Left renal cortex interstitium (tissue), 4 donors: ENCODE results near the gene IL25. TPM values are rescaled to one million over a fixed set of nuclear protein-coding genes. Genes with fewer than 3 reads are reported as not detected.
A peak's percentile ranks its signal among the peaks of the same experiment; 100 is the strongest.
"Not testable (repeated sequence)": the region's sequence is repeated elsewhere in the genome, so short reads cannot be mapped to it uniquely, and the experiment has no call there.

Experiments
- DNase-seq, 4 donors: peaks; one replicate each; pipeline ENCODE4 v3.0.0-alpha.2; 2013; ENCODE audit warnings: low read depth in 4 of 4, low spot score in 2 of 4, missing footprints in 1 of 4
- polyA plus RNA-seq, 4 donors: library from polyadenylated mRNA; unstranded; fragments of 120-200 nt; gene quantifications; one replicate each; pipeline ENCODE4 v1.2.1, GENCODE V29; 2013; ENCODE audit not compliant: insufficient read length in 4 of 4

IL25 gene
- not detected for polyA plus RNA-seq

DNA sequence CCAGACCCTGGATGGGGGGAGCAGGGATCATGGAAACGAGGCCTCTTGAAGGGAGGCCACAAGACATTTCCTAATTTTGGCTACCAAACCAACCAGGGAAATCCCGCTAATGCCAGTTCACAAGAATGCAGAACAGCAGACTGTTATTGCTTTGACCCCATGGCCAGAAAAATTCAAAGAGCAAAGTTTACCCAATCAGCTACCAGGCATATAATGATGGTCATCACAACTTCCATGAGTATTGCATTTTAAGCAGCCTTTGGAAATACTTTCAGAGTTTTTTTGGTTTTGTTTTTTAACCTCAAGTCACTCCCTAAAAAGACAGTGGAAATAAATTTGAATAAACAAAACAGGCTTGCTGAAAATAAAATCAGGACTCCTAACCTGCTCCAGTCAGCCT, at the start of gene IL25:
TSS of gene IL25 (plus strand) at position 301 of the 400 bp plus-strand sequence.
- no peak for DNase-seq

DNA sequence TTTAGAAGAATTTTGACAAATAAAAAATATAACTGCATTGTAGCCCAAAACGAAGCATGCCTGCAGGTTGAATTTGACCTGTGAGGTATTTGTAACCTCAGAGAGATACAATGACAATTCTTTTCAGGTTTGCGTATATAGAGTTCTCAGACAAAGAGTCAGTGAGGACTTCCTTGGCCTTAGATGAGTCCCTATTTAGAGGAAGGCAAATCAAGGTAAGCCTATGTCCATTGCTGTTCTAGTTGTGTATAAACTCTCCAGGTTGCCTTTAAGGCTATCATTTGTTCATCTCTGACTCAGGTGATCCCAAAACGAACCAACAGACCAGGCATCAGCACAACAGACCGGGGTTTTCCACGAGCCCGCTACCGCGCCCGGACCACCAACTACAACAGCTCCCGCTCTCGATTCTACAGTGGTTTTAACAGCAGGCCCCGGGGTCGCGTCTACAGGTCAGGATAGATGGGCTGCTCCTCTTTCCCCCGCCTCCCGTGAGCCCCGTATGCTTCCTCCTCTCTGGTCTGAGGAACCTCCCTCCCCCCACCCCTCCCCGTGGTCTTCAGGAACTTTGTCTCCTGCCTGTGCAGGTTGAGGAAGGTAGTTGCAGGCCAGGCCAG, 48.7 kb upstream of the IL25 start:
- no peak for DNase-seq

DNA sequence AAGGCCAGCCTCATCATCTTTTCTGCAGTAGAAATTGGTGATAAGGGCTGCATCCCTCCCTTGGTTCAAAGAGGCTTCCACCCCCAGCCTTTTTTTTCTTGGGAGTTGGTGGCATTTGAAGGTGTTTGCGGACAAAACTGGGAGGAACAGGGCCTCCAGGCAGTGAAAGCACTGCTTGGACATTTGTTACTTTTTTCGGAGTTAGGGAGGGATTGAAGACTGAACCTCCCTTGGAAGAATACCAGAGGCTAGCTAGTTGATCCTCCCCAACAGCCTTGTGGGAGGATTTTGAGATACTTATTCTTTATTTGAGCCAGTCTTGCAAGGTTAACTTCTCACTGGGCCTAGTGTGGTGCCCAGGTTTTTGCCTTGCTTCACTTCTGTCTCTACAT, 48.2 kb upstream of the IL25 start:
- DNase-seq = no peak

DNA sequence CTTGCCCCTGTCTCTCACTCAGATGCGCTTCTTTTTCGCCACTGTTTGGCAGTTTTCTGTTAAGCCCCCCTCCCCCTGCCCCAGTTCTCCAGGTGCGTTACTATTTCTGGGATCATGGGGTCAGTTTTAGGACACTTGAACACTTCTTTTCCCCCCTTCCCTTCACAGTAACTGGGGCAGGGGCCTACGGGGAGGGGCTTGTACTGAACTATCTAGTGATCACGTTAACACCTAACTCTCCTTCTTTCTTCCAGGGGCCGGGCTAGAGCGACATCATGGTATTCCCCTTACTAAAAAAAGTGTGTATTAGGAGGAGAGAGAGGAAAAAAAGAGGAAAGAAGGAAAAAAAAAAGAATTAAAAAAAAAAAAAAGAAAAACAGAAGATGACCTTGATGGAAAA, 47.6 kb upstream of the IL25 start:
- no peak for DNase-seq

DNA sequence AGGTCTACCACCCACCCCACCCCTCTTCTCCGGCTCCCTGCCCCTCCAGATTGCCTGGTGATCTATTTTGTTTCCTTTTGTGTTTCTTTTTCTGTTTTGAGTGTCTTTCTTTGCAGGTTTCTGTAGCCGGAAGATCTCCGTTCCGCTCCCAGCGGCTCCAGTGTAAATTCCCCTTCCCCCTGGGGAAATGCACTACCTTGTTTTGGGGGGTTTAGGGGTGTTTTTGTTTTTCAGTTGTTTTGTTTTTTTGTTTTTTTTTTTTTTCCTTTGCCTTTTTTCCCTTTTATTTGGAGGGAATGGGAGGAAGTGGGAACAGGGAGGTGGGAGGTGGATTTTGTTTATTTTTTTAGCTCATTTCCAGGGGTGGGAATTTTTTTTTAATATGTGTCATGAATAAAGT, 46.9 kb upstream of the IL25 start:
- DNase-seq = not testable (repeated sequence)

DNA sequence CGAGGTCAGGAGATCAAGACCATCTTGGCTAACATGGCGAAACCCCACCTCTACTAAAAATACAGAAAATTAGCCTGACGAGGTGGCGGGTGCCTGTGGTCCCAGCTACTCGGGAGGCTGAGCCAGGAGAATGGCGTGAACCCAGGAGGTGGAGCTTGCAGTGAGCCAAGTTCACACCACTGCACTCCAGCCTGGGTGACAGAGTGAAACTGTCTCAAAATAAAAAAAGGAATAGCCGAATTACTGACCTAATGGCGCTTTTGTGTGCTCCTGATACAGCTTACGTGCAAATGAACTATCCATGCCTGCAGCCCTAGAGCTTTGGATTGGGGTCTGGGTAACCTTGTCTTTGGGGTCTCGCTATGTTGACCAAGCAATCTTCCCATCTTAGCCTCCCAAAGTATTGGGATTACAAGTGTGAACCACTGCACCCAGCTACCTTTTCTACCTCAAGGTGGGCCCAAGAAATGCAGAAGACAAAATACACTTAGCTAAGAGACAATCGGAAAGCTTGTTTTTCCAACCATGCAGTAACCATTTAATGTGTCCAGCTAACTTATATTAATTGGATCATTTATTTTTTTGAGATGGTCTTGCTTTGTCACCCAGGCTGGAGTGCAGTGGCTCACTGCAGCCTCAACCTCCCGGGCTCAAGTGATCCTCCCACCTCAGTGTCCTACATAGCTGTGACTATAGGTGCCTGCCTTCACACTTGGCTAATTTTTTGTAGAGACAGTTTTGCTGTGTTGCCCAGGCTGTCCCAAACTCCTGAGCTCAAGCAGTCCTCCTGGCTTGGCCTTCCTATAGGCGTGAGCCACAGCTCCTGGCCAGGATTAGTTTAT, 45.9 kb upstream of the IL25 start:
- DNase-seq = no peak

DNA sequence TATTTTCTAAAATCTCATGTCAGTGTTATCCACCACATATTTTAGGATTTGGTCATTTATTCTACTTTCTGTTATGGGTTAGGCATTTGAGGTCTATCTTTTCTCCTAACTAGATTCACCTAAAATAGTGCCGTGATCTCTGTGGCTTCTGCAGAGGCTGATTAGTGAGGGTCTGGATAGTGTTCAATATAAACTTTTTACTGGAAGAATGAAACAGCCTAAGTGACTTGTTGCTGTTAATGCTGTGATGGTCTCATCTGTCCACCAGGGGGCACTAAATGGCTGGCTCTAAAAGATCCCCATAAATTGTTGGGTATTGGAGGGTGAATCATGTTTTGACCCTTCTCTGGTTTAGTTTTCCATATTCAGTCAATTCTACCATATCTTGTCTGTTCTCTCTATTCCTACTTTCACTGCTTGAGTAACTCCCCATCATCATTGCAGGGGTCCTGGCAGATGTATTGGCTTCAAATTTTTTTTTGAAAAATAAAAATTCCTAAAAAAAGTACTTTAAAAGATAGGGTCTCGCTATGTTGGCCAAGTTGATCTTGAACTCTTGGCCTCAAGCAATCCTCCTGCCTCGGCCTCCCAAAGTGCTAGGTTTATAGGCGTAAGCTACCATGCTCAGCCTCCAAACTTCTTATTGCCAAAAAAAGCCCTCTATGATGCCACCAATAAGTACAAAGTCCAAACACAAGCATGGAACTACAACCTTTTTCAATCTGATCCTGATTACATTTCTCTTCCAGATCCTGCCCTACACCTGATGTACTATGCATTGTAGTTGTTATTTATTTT, 44.5 kb upstream of the IL25 start:
- DNase-seq = peak in 3 of 4 donors; percentile 46 to 74 (median 47)

DNA sequence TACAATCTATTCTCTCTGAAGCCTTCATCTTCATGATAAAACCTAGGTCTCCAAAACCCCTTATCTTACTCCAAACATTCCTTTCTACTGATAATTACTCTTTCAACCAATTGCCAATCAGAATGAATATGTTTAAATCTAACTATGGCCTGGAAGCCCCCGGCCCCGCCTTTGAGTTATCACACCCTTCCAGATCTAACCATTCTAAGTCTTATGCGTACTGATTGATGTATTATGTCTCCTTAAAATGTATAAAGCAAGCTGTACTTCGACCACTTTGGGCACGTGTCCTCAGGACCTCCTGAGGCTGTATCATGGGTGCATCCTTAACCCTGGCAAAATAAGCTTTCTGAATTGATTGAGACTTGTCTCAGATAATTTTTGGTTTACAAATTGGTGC, 37.0 kb upstream of the IL25 start:
- DNase-seq = no peak

DNA sequence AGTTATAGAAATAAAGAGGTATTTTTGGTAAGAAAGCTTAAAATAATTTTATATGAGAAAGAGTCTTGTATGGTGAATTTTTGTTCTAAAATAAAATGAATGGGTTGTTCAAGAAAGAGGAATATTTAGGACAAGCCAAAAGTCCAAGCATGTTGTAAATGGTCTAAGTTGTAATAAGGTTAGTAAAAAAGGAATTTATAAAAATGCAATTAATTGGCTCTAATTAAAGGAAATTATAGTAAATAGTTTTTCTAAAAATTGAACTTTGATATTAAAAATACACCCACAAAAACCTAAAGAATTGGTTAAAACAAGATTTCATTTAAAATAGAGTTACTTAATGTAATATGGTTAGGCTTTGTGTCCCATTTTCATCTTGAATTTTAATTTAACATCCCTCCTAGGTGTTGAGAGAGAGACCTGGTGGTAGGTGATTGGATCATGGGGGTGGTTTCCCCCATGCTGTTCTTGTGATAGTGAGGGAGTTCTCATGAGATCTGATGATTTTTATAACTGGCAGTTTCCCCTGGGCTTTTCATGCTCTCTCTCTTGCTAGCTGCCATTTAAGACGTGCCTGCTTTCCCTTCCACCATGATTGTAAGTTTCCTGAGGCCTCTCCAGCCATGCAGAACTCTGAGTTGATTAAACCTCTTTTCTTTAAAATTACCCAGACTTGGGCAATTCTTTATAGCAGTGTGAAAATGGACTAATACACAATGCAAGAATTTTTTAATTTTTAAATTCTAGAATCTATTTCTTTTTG, 32.9 kb upstream of the IL25 start:
- no peak for DNase-seq

DNA sequence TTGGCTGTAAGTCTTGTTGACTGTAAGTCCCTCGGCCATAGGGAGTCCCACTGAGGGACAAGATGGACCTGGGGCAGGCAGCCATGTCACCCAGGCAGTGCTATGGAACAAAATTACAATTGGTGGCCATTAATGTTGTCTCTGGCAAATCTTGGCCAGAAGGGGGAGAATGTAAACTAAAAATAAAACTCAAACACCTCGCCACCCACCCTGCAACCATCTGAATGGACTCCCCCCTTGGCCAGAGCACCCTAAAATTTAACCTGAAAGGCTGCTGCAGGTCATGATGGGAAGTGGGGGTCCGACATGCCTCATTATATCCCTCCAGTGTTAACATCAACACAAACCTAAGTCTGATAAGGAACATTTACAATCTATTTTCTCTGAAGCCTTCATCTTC, 28.1 kb upstream of the IL25 start:
- DNase-seq = no peak

DNA sequence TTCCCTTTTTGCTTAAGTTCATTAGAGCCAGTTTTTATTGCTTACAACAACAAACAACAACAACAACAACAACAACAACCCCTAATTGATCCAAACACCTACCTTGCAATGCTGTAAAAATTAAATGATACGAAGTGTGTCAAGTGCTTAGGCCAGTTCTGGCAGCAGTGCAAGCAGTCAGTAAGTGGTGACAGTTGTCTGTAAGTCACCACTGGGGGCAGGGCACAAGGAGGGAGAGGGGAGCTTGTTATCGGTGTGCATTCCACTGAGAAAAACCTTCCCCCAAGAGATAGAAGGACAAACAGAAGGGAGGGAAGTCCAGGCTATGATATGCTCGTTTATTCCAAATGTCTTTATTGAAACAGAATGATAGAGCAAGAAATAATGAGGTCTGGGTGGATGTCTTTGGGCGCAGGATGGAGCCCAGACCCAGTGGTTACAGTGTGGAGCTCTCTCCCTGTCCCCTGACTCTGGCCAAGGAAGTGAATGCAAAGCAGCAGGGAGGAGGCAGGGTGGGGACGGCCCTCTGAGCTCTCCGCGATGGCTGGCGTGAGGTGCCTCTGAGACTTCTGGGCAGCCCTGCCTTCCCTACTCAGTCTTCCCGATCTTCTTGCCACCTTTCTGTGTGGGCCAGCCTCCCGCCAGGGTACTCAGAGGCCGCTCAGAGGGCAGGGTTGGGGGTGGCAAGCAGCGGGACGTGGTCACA, 26.5 kb upstream of the IL25 start:
- DNase-seq = no peak

DNA sequence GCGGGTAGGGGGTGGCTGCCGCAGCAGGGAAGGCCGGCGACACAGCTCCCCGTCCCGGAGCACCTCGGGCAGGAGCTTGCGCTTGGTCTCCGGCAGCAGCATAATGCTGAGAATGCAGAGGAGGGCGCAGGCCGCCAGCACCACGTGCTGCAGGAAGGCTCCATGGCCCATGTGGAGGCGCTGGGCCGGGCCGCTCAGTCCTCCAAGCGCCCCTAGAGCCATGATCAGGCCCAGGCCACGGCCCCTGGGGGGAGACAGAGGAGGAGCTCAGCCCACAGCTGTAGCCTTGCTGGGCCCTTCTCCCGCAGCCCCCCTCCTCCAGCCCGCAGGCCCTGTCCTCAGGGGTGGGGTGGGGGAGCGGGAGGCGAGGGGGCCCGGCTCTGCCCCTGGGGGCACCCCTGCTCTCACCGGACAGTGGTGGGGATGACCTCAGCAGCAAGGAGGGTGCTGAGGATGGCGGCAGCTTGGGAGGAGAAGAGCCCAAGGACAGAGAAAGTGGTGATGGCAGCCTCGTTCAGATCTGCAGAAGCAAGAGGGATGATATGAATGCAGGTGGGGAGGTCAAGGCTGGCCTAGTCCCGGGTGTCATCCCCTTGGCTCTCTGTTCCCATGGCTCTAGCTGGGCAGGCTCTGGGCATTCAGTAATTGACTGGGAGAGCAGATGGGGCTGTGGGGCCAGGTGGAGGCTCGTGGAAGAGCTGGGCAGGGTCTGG, 25.8 kb upstream of the IL25 start:
- no peak for DNase-seq

DNA sequence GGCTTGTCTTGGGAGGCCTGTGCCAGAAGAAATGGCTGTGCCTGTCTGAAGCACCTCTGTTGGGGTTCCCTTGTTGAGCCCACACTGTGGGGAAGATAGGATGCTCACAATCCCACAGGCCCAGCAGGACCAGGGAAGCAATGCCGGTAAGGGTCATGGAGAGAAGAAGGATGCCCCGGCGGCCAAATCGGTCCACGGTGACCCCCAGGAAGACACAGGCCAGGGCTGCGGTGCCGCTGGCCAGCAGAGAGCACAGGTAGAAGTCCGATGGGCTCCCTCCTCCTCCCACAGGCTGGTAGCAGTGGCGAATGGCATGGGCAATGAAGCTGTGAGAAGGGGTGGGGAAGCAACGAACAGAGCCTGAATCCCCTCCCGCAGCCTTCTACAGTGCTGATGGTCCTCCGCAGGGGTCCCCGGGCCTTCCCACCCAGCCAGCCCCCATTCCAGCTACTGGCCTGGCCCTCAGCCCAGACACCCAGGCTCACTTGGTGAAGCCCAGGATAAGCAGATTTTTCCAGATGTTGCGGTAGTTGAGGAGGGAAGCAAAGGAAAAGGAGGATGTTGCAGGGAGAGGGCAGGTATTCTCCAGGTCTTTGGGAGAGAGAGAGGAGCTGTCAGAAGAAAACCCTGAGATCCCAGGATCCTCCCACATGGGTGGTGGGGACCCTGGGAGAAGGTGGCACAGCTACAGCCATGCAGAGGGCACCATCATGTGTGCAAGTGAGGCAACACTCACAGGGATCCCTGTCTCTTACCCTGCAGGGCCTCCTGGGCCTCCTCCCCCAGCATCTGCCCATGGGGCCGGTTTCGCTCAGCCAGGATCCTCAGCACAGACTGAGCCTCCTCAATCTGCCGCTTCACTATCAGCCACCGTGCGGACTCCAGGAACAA, 25.0 kb upstream of the IL25 start:
- no peak for DNase-seq

DNA sequence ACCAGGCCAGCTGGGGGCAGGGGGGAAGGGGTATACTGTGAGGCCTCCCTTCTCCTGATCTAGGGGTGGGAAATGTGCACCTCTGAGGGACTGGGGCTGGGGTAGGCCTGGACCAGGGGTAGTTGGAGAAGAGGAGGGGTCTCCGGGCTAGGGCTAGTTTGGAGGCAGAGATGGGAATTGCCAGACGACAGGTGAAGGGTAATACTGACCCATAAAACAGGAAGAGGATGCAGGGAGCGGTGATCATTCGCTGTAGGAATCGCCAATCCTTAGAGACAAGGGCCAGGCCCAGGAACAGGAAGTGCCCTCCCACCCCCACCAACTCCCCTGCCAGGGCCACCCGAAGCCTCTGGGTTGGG, 24.3 kb upstream of the IL25 start:
- no peak for DNase-seq

DNA sequence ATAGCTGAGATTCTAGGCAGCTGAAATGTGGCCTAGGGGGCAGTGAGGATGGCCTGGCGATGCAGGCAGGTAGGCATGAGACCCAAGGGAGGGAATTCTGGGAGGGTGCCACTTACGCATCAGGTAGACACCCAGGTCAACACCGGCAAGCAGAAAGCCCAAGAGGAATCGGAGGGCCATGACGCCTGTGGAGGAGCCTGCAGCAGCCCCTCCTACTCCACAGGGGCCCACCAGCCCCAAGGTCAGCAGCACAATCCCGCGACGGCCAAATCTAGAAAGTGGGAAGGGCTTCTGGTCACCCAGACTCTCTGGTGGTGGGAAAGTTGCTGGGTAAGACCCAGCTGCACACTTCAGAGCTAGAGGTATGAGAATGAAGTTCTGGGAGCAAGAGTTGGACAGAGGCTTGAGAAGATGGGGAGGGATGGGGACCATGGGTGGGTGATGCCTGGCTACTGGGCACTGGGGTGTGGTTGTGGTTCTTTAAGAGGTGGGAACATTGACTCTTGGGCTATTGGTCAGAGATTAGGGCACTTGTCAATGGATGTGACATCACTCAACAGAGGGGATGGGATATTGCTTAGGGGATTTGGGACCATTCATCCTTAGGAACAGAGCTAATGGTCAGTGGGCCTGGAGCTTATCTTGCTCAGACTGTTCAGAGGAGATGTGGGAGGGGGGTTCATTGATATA, 23.3 kb upstream of the IL25 start:
- no peak for DNase-seq

DNA sequence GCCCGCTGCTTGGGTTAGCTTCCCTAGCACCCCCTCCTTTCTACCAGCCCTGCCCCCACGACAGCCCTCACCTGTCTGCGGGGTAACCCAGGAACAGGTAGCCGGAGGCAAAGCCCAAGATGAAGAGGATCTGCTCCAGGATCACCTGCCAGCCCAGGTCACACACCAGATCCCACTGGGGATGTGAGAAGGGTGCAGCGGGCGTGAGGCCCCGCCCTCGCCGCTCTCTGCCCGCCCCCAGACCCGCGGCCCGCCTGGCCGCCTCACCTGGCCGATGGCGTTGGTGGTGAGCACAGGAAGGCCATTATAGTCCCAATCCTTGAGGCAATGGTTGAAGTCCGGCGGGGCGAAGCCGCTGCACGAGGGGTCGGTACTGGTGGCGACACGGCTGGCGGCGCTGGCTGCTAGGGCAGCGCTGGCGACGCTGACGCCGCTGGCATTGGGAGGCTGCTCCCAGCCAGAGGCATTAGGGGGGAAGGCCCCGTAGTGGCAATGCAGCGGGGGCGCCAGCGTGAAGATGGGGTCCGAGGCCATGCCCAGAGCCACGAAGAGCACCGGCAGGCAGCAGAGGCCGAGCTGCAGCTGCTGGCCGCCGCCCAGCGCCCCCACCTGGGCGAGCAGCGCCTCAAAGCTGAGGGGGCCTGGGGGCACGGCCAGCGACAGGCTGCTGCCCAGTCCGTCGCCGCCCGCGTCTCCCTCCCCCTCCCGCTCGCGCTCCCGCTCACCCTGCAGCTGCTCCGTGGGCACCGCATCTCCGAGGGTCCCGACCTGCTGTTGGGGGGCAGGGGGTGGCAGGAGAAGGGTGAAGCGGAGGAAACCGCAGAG, 20.7 kb upstream of the IL25 start:
- DNase-seq = peak in 2 of 4 donors; percentile 8 to 18
